ENCODE results near the gene ZDHHC18.

Gene ZDHHC18

DNA sequence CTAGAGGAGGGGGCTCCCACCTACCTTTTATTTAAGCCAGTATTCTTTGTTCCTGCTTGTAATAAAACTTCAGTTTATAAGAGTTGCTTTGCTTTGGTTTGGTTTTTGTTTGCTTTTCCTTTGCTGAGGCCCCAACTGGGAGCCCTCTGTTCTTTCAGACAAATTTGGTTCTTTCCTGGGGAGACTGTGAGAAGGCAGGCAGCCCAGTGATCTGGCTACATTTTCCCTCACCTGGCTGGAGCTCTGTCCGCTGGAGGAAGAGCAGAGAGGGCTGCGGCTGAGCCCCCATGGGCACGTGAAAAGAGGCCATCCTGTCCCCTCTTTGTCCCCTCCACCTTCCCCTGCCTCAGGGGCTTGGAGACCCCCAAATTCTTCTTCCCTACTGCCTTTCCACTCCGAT is 29.1 kb downstream of the ZDHHC18 start:
- TF ChIP-seq TCF4 (CRISPR knock-in tag; IDR thresholded peaks at IDR 0.05; ENCODE audit: borderline replicate concordance) (no peak), ZFP3 (CRISPR knock-in tag; IDR thresholded peaks at IDR 0.05) (no peak), ZFP30 (CRISPR knock-in tag; IDR thresholded peaks at IDR 0.05) (no peak), PPARA (CRISPR knock-in tag; IDR thresholded peaks at IDR 0.05; ENCODE audit: borderline replicate concordance) (no peak), SNAI2 (CRISPR knock-in tag; IDR thresholded peaks at IDR 0.05) (no peak), ZNF70 (CRISPR knock-in tag; IDR thresholded peaks at IDR 0.05) (no peak), RARB (CRISPR knock-in tag; IDR thresholded peaks at IDR 0.05) (no peak), TOX (CRISPR knock-in tag; IDR thresholded peaks at IDR 0.05; ENCODE audit: borderline replicate concordance) (no peak), ZNF565 (CRISPR knock-in tag; conservative IDR thresholded peaks at IDR 0.05; ENCODE audit: low read depth) (no peak), CSDC2 (CRISPR knock-in tag; IDR thresholded peaks at IDR 0.05) (no peak), OSR1 (CRISPR knock-in tag; IDR thresholded peaks at IDR 0.05) (no peak)
- TF ChIP-seq, protein P1, sequence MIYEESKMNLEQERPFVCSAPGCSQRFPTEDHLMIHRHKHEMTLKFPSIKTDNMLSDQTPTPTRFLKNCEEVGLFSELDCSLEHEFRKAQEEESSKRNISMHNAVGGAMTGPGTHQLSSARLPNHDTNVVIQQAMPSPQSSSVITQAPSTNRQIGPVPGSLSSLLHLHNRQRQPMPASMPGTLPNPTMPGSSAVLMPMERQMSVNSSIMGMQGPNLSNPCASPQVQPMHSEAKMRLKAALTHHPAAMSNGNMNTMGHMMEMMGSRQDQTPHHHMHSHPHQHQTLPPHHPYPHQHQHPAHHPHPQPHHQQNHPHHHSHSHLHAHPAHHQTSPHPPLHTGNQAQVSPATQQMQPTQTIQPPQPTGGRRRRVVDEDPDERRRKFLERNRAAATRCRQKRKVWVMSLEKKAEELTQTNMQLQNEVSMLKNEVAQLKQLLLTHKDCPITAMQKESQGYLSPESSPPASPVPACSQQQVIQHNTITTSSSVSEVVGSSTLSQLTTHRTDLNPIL (CRISPR knock-in tag; IDR thresholded peaks at IDR 0.05; ENCODE audit: low read depth), result no peak
- no peak for ATAC-seq

GRCh38 chr1:26856181-26856580 is 29.7 kb downstream of the ZDHHC18 start:
- ATAC-seq, result no peak
- TF ChIP-seq SNAI2 (CRISPR knock-in tag; IDR thresholded peaks at IDR 0.05), result no peak
- no peak for TF ChIP-seq TOX (CRISPR knock-in tag; IDR thresholded peaks at IDR 0.05; ENCODE audit: borderline replicate concordance)
- TF ChIP-seq, protein P2, sequence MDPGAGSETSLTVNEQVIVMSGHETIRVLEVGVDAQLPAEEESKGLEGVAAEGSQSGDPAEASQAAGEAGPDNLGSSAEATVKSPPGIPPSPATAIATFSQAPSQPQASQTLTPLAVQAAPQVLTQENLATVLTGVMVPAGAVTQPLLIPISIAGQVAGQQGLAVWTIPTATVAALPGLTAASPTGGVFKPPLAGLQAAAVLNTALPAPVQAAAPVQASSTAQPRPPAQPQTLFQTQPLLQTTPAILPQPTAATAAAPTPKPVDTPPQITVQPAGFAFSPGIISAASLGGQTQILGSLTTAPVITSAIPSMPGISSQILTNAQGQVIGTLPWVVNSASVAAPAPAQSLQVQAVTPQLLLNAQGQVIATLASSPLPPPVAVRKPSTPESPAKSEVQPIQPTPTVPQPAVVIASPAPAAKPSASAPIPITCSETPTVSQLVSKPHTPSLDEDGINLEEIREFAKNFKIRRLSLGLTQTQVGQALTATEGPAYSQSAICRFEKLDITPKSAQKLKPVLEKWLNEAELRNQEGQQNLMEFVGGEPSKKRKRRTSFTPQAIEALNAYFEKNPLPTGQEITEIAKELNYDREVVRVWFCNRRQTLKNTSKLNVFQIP (CRISPR knock-in tag; IDR thresholded peaks at IDR 0.05; ENCODE audit: borderline replicate concordance, low read depth), result no peak
- no peak for TF ChIP-seq OSR1 (CRISPR knock-in tag; IDR thresholded peaks at IDR 0.05)
- no peak for TF ChIP-seq ISL1 (CRISPR knock-in tag; IDR thresholded peaks at IDR 0.05)
- no peak for TF ChIP-seq ZFP3 (CRISPR knock-in tag; IDR thresholded peaks at IDR 0.05)
- TF ChIP-seq ESRRG (CRISPR knock-in tag; IDR thresholded peaks at IDR 0.05), result no peak
- TF ChIP-seq TCF4 (CRISPR knock-in tag; IDR thresholded peaks at IDR 0.05; ENCODE audit: borderline replicate concordance), result no peak
- no peak for TF ChIP-seq CSRNP3 (CRISPR knock-in tag; IDR thresholded peaks at IDR 0.05)
- no peak for TF ChIP-seq BACH2 (CRISPR knock-in tag; IDR thresholded peaks at IDR 0.05; ENCODE audit: borderline replicate concordance)
- TF ChIP-seq ZNF565 (CRISPR knock-in tag; conservative IDR thresholded peaks at IDR 0.05; ENCODE audit: low read depth), result no peak
- no peak for TF ChIP-seq ZFP30 (CRISPR knock-in tag; IDR thresholded peaks at IDR 0.05)
- TF ChIP-seq, protein P1 (CRISPR knock-in tag; IDR thresholded peaks at IDR 0.05; ENCODE audit: low read depth), result no peak
- TF ChIP-seq ARNTL (CRISPR knock-in tag; IDR thresholded peaks at IDR 0.05; ENCODE audit: borderline replicate concordance, low read depth), result no peak

DNA sequence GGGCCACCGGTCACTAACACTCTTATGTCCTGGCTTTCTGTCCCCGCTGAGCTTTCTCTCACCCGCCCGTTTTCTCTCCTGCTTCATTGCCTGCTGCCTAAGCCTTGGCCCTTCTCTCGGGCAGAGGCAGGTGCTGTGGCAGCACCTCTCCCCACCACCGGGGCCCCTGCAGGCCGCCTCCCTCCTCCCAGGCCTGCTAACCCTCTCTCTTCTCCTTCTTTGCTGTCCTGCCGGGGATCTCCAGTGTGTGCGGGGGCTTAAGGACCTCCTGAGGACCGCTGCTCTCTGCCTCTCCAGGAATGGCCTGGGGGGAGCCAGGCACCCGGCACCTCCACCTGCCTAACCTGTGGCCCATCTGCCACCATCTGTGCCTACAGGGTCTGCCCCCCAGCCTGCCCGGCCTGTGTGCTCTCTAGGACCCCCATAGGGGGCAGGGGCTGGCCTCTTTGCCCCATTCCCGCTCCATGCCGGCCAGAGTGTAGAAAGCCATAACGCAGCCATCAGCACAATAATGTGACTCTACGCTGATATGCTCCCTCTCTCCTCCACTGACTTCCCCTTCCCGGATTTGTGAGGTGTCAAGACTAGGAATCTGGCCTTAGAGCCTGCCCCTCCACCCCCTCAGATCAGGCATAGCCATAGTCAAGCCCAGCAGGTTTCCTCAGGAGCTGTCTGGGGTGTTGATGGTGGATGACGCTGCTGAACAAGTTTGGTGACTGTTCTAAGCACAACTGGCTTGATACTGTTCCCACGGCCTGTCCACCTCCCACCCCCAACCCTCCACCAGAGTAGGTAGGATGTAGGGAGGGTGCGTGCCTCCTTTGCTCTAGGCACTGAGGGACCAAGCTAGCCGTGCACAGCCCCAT is 30.3 kb downstream of the ZDHHC18 start:
- no peak for ATAC-seq
- no peak for TF ChIP-seq ZFP30 (CRISPR knock-in tag; IDR thresholded peaks at IDR 0.05)
- no peak for TF ChIP-seq GLIS3 (CRISPR knock-in tag; IDR thresholded peaks at IDR 0.05)
- TF ChIP-seq TCF4 (CRISPR knock-in tag; IDR thresholded peaks at IDR 0.05; ENCODE audit: borderline replicate concordance), result no peak
- no peak for TF ChIP-seq ISL1 (CRISPR knock-in tag; IDR thresholded peaks at IDR 0.05)
- TF ChIP-seq ZNF8 (CRISPR knock-in tag; IDR thresholded peaks at IDR 0.05), result no peak
- TF ChIP-seq, protein P2 (CRISPR knock-in tag; IDR thresholded peaks at IDR 0.05; ENCODE audit: borderline replicate concordance, low read depth), result no peak
- TF ChIP-seq ESRRG (CRISPR knock-in tag; IDR thresholded peaks at IDR 0.05), result no peak
- no peak for TF ChIP-seq OSR1 (CRISPR knock-in tag; IDR thresholded peaks at IDR 0.05)
- no peak for TF ChIP-seq RARB (CRISPR knock-in tag; IDR thresholded peaks at IDR 0.05)

All from SK-N-SH treated with all-trans-retinoic acid at 6 μM for 48 hours (cell line).